GM19023 (cell line): ENCODE data around the gene MUC22.
"Not testable (repeated sequence)": the region's sequence is repeated elsewhere in the genome, so short reads cannot be mapped to it uniquely, and the experiment has no call there.

Experiments
- ATAC-seq: cut with Tn5 transposase; IDR thresholded peaks from one replicate; pipeline ENCODE4 v1.9.1; 2021; ENCODE audit warnings: mild to moderate bottlenecking, moderate library complexity; ENCODE audit not compliant: unreplicated experiment

MUC22 gene

GRCh38 chr6:31037169-31037568 lies 26.9 kb downstream of the MUC22 start:
- no peak for ATAC-seq

GRCh38 chr6:31037682-31038081 lies 27.4 kb downstream of the MUC22 start:
- ATAC-seq: no peak

GRCh38 chr6:31038559-31038958 lies 28.3 kb downstream of the MUC22 start:
- no peak for ATAC-seq

GRCh38 chr6:31040801-31041200 lies 30.5 kb downstream of the MUC22 start:
- ATAC-seq: no peak

- no peak for ATAC-seq
Observed at GRCh38 chr6:31041372-31041974, 31.2 kb downstream of the MUC22 start.

GRCh38 chr6:31042806-31043205 lies 32.5 kb downstream of the MUC22 start:
- no peak for ATAC-seq

GRCh38 chr6:31048099-31048498 lies 37.8 kb downstream of the MUC22 start:
- no peak for ATAC-seq

GRCh38 chr6:31049518-31049917 lies 39.2 kb downstream of the MUC22 start:
- ATAC-seq: no peak

GRCh38 chr6:31053187-31053586 lies 42.9 kb downstream of the MUC22 start:
- ATAC-seq: not testable (repeated sequence)

GRCh38 chr6:31053873-31054272 lies 43.6 kb downstream of the MUC22 start:
- ATAC-seq: no peak

- ATAC-seq: no peak
Observed at GRCh38 chr6:31055441-31055840, 45.2 kb downstream of the MUC22 start.

GRCh38 chr6:31057426-31058003 lies 47.2 kb downstream of the MUC22 start:
- no peak for ATAC-seq

- no peak for ATAC-seq
Observed at GRCh38 chr6:31058128-31058894, 48.0 kb downstream of the MUC22 start.

GRCh38 chr6:31060145-31060544 lies 49.9 kb downstream of the MUC22 start:
- no peak for ATAC-seq

GRCh38 chr6:31063906-31064435 lies 53.7 kb downstream of the MUC22 start:
- ATAC-seq: no peak

GRCh38 chr6:31065556-31065955 lies 55.3 kb downstream of the MUC22 start:
- ATAC-seq: no peak

- not testable (repeated sequence) for ATAC-seq
Observed at GRCh38 chr6:31067028-31067427, 56.8 kb downstream of the MUC22 start.

GRCh38 chr6:31067891-31068668 lies 57.8 kb downstream of the MUC22 start:
- ATAC-seq: not testable (repeated sequence)

- ATAC-seq: no peak
Observed at GRCh38 chr6:31068669-31069340, 58.5 kb downstream of the MUC22 start.

GRCh38 chr6:31070711-31071197 lies 60.5 kb downstream of the MUC22 start:
- no peak for ATAC-seq
